GM12891 (cell line): ENCODE data around the gene WDR89.

Source experiments
- POLR2A ChIP-seq: IDR thresholded peaks from 2 replicates; pipeline ENCODE4 v1.6.1; 2011; ENCODE audit warnings: low read depth, low read length, control low read depth
- POLR2AphosphoS5 ChIP-seq: IDR thresholded peaks from 2 replicates; pipeline ENCODE4 v1.6.1; 2011; ENCODE audit warnings: low read depth, low read length, control low read depth
- SPI1 ChIP-seq: IDR thresholded peaks from 2 replicates; pipeline ENCODE4 v1.6.1; 2011; ENCODE audit warnings: low read depth, low read length, control low read depth
- TAF1 ChIP-seq: IDR thresholded peaks from 2 replicates; pipeline ENCODE4 v1.6.1; 2011; ENCODE audit warnings: low read depth, low read length, control low read depth

DNA sequence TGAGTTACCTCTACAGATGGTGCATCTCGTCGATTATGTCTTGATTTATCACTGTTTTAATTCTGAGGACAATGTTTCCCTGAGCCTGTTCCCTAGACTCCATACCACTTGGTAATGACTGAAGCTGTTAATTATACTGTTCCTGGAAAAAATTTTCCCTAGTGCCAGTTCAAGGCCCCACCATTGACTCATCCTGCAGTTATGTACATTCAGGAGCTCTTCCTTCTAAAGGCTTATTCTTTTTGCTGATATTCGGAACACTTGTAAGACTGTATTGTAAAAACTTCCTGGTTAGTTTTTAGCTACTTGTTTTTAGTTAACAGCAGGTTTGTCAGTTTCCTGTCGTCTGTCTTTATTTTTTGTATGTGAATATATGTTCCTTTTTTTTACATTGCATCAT is 68.1 kb downstream of the WDR89 start:
- TF ChIP-seq SPI1: no peak
- no peak for TF ChIP-seq POLR2A
- no peak for TF ChIP-seq POLR2AphosphoS5
- TF ChIP-seq TAF1: no peak
